HepG2 (cell line): ENCODE measurements around the gene MYO5B.

Source experiments
- ATF2 ChIP-seq: sonication (generic); formaldehyde crosslinking; IDR thresholded peaks from 2 replicates; pipeline ENCODE4 v1.4.0; 2020; ENCODE audit warnings: missing genetic modification reagents
- ATF6 ChIP-seq: sonication (generic); formaldehyde crosslinking; conservative IDR thresholded peaks from 2 replicates; pipeline ENCODE4 v1.4.0; 2020; ENCODE audit warnings: missing genetic modification reagents
- GZF1 ChIP-seq: sonication (generic); formaldehyde crosslinking; IDR thresholded peaks from 2 replicates; pipeline ENCODE4 v1.5.1; 2020; ENCODE audit warnings: mild to moderate bottlenecking, missing genetic modification reagents
- HMGXB4 ChIP-seq, 2 experiments: sonication (generic) in 1 of 2; formaldehyde crosslinking in 1 of 2; IDR thresholded peaks; 2 replicates each; pipeline versions ENCODE4 v1.4.0 to v1.6.1; 2018 to 2020; ENCODE audit warnings: missing genetic modification reagents in 2 of 2, borderline replicate concordance in 1 of 2, low read depth in 1 of 2, mild to moderate bottlenecking in 1 of 2, missing biosample characterization in 1 of 2
- POLR2G ChIP-seq: fragments of 200-400 bp; formaldehyde crosslinking; IDR thresholded peaks from 2 replicates; pipeline ENCODE4 v1.6.1; 2018; ENCODE audit warnings: mild to moderate bottlenecking, low read depth, low read length, moderate library complexity
- SRF ChIP-seq: IDR thresholded peaks from 2 replicates; pipeline ENCODE4 v1.6.1; 2011; ENCODE audit warnings: mild to moderate bottlenecking, low read depth, low read length, moderate library complexity
- SRSF4 ChIP-seq: fragments of 200-400 bp; formaldehyde crosslinking; IDR thresholded peaks from one replicate; pipeline ENCODE4 v1.6.1; 2018; ENCODE audit warnings: mild to moderate bottlenecking, low read depth, low read length, moderate library complexity; ENCODE audit not compliant: poor library complexity, severe bottlenecking
- SUZ12 ChIP-seq: fragments of 150-350 bp; IDR thresholded peaks from 2 replicates; pipeline ENCODE4 v1.6.1; 2014; ENCODE audit warnings: low read depth, low read length
- ZNF124 ChIP-seq: sonication (generic); formaldehyde crosslinking; IDR thresholded peaks from 2 replicates; pipeline ENCODE4 v1.4.0; 2020; ENCODE audit warnings: missing genetic modification reagents
- ZNF282 ChIP-seq: fragments of 450-650 bp; IDR thresholded peaks from 2 replicates; pipeline ENCODE4 v1.6.1; 2018; ENCODE audit not compliant: partially characterized antibody
- ZNF644 ChIP-seq: IDR thresholded peaks from 2 replicates; pipeline ENCODE4 v1.6.1; 2016; ENCODE audit warnings: low read depth

GRCh38 chr18:50065039-50065438 lies 129.9 kb downstream of the MYO5B start:
- no peak for TF ChIP-seq POLR2G
- no peak for TF ChIP-seq SUZ12
- TF ChIP-seq ZNF644 (CRISPR knock-in tag), result no peak
- no peak for TF ChIP-seq ZNF282
- TF ChIP-seq GZF1, result no peak
- no peak for TF ChIP-seq ZNF124 (CRISPR knock-in tag)
- no peak for TF ChIP-seq HMGXB4 (CRISPR knock-in tag; IDR thresholded peaks at IDR 0.05; ENCODE audit: borderline replicate concordance in 1 of 2, low read depth in 1 of 2)
- no peak for TF ChIP-seq SRF
- no peak for TF ChIP-seq ATF2 (CRISPR knock-in tag)
- no peak for TF ChIP-seq SRSF4
- TF ChIP-seq ATF6 (CRISPR knock-in tag), result no peak
